Ishikawa (cell line): ENCODE measurements around the gene MEGF9.

Experiments
- CEBPB ChIP-seq: IDR thresholded peaks from 2 replicates; pipeline ENCODE4 v1.6.1; 2012
- CREB1 ChIP-seq: IDR thresholded peaks from 2 replicates; pipeline ENCODE4 v1.6.1; 2012; ENCODE audit warnings: low read depth
- EGR1 ChIP-seq: IDR thresholded peaks from 2 replicates; pipeline ENCODE4 v1.6.1; 2012
- EP300 ChIP-seq: IDR thresholded peaks from 2 replicates; pipeline ENCODE4 v1.6.1; 2012; ENCODE audit warnings: borderline replicate concordance
- FOXM1 ChIP-seq: IDR thresholded peaks from 2 replicates; pipeline ENCODE4 v1.6.1; 2012; ENCODE audit warnings: low read depth, borderline replicate concordance
- NFIC ChIP-seq: IDR thresholded peaks from 2 replicates; pipeline ENCODE4 v1.6.1; 2012
- RAD21 ChIP-seq: IDR thresholded peaks from 2 replicates; pipeline ENCODE4 v1.6.1; 2012; ENCODE audit warnings: low read depth
- TAF1 ChIP-seq: IDR thresholded peaks from 2 replicates; pipeline ENCODE4 v1.6.1; 2012; ENCODE audit warnings: low read depth, mild to moderate bottlenecking
- TCF12 ChIP-seq: IDR thresholded peaks from 2 replicates; pipeline ENCODE4 v1.6.1; 2012; ENCODE audit warnings: low read depth
- TEAD4 ChIP-seq: IDR thresholded peaks from 2 replicates; pipeline ENCODE4 v1.6.1; 2012
- YY1 ChIP-seq: IDR thresholded peaks from 2 replicates; pipeline ENCODE4 v1.6.1; 2012; ENCODE audit warnings: low read depth
- ZBTB7A ChIP-seq: IDR thresholded peaks from 2 replicates; pipeline ENCODE4 v1.6.1; 2012; ENCODE audit warnings: low read depth
- TF ChIP-seq, protein P1 (sequence below): IDR thresholded peaks from 2 replicates; pipeline ENCODE4 v1.6.1; 2012
- TF ChIP-seq, protein P2 (sequence below): IDR thresholded peaks from 2 replicates; pipeline ENCODE4 v1.6.1; 2012; ENCODE audit warnings: low read depth, mild to moderate bottlenecking
- TF ChIP-seq, protein P3 (sequence below): IDR thresholded peaks from 2 replicates; pipeline ENCODE4 v1.6.1; 2012

Gene MEGF9

GRCh38 chr9:120710110-120710981 lies 3.9 kb downstream of the MEGF9 start:
- no peak for TF ChIP-seq TAF1
- no peak for TF ChIP-seq EGR1
- no peak for TF ChIP-seq CREB1
- TF ChIP-seq, protein P1, sequence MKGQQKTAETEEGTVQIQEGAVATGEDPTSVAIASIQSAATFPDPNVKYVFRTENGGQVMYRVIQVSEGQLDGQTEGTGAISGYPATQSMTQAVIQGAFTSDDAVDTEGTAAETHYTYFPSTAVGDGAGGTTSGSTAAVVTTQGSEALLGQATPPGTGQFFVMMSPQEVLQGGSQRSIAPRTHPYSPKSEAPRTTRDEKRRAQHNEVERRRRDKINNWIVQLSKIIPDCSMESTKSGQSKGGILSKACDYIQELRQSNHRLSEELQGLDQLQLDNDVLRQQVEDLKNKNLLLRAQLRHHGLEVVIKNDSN, result no peak
- no peak for TF ChIP-seq FOXM1
- no peak for TF ChIP-seq TCF12
- no peak for TF ChIP-seq TEAD4

GRCh38 chr9:120708526-120709224 lies 5.6 kb downstream of the MEGF9 start:
- TF ChIP-seq FOXM1 (no peak), TAF1 (no peak), EP300 (no peak), RAD21 (no peak), TEAD4 (no peak), EGR1 (no peak), CEBPB (no peak), ZBTB7A (no peak), CREB1 (no peak), YY1 (no peak), NFIC (no peak), TCF12 (no peak)
- TF ChIP-seq, protein P2, sequence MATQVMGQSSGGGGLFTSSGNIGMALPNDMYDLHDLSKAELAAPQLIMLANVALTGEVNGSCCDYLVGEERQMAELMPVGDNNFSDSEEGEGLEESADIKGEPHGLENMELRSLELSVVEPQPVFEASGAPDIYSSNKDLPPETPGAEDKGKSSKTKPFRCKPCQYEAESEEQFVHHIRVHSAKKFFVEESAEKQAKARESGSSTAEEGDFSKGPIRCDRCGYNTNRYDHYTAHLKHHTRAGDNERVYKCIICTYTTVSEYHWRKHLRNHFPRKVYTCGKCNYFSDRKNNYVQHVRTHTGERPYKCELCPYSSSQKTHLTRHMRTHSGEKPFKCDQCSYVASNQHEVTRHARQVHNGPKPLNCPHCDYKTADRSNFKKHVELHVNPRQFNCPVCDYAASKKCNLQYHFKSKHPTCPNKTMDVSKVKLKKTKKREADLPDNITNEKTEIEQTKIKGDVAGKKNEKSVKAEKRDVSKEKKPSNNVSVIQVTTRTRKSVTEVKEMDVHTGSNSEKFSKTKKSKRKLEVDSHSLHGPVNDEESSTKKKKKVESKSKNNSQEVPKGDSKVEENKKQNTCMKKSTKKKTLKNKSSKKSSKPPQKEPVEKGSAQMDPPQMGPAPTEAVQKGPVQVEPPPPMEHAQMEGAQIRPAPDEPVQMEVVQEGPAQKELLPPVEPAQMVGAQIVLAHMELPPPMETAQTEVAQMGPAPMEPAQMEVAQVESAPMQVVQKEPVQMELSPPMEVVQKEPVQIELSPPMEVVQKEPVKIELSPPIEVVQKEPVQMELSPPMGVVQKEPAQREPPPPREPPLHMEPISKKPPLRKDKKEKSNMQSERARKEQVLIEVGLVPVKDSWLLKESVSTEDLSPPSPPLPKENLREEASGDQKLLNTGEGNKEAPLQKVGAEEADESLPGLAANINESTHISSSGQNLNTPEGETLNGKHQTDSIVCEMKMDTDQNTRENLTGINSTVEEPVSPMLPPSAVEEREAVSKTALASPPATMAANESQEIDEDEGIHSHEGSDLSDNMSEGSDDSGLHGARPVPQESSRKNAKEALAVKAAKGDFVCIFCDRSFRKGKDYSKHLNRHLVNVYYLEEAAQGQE, result no peak
- TF ChIP-seq, protein P3, sequence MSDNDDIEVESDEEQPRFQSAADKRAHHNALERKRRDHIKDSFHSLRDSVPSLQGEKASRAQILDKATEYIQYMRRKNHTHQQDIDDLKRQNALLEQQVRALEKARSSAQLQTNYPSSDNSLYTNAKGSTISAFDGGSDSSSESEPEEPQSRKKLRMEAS, result no peak
- TF ChIP-seq, protein P1, result no peak

DNA sequence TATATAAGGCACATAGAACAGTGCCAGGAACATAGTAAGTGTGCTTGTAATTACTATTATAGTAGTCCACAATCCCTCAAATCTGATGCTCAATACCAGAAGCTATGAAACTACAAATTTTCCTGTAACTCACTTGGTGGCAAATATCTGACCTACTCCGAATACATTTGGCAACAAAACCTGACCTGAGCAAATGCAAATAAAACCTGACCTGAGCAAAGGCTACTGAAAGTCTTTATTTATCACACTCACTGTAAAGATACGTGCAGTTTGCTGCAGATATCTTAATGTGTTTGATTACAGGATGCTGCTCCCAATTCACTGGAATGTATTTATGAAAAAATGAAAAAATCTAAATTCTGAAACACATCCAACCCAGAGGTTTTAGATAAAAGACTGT lies 7.1 kb downstream of the MEGF9 start:
- no peak for TF ChIP-seq EGR1
- TF ChIP-seq, protein P2, result no peak
- no peak for TF ChIP-seq CEBPB
- TF ChIP-seq RAD21, result no peak
- TF ChIP-seq, protein P3, result no peak
- no peak for TF ChIP-seq EP300
- TF ChIP-seq NFIC, result no peak

DNA sequence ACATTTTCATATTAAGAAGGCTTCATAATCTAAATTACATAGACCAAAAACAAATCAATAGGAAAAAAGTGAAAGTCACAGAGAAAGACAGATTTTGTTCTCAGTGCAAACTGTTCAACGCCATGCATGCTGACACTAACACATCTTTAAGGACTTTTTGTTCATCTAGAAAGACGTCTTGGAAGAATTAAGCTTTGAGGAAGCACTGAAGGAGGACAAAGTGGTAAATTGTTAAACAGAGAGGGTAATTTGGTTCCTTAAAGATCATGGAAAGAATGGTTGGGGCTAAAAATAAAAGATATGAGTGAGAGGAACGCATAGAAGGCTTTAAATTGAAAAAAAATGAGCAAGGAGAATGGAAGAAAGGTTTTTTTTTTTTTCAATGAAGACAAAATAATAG lies 9.1 kb downstream of the MEGF9 start:
- TF ChIP-seq CEBPB (no peak), TEAD4 (no peak), EGR1 (no peak), TCF12 (no peak), TAF1 (no peak), YY1 (no peak), EP300 (no peak), RAD21 (no peak), FOXM1 (no peak)
- TF ChIP-seq, protein P3, result no peak

DNA sequence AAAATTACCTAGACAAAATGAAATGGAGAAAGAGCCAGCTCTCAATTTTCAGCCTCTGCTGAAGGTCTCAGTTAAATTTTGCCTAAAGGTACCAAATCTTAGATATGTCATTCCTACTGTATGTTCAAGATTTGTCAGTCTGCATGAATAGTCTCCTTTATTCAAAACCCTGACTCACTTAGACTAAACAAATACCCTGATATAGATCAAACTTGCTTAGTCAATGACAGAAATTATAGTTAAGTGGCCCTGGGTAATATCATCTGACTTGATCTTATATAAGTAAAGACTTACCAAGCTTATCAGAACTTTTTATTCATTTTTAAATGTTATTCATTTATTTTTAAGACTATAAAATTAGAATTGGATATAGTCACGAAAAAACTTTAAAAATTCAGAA lies 12.2 kb downstream of the MEGF9 start:
- TF ChIP-seq ZBTB7A, result no peak
- no peak for TF ChIP-seq CREB1
- TF ChIP-seq EGR1, result no peak
- no peak for TF ChIP-seq YY1
- no peak for TF ChIP-seq FOXM1
- TF ChIP-seq TAF1, result no peak
- TF ChIP-seq, protein P1, result no peak
- TF ChIP-seq, protein P2, result no peak
- no peak for TF ChIP-seq NFIC
- no peak for TF ChIP-seq RAD21
- no peak for TF ChIP-seq TCF12
